Endodermal cell (in vitro differentiated cells): ENCODE data around the gene EEA1. TPM values are rescaled to one million over a fixed set of nuclear protein-coding genes. Genes with fewer than 3 reads are reported as not detected.

Experiments used
- DNase-seq: peaks from one replicate; pipeline ENCODE4 v3.0.0-alpha.2; 2017
- H3K27ac ChIP-seq: 2 replicates; pipeline ENCODE4 v1.5.1; 2013; ENCODE audit warnings: mild to moderate bottlenecking, low read depth, low read length, moderate library complexity
- H3K27me3 ChIP-seq: 2 replicates; pipeline ENCODE4 v1.6.1; 2013; ENCODE audit warnings: mild to moderate bottlenecking, low read length, moderate library complexity; ENCODE audit not compliant: insufficient read depth, control insufficient read depth, poor library complexity, severe bottlenecking
- H3K36me3 ChIP-seq: 2 replicates; pipeline ENCODE4 v1.7.0; 2013; ENCODE audit warnings: mild to moderate bottlenecking, low read length, moderate library complexity; ENCODE audit not compliant: control insufficient read depth, insufficient read depth
- H3K4me1 ChIP-seq: one replicate; pipeline ENCODE4 v1.7.0; 2013; ENCODE audit warnings: low read length; ENCODE audit not compliant: control insufficient read depth, insufficient read depth
- H3K4me3 ChIP-seq: 2 replicates; pipeline ENCODE4 v1.5.1; 2013; ENCODE audit warnings: mild to moderate bottlenecking, low read length, moderate library complexity
- H3K9ac ChIP-seq: 2 replicates; pipeline ENCODE4 v1.6.1; 2013; ENCODE audit warnings: mild to moderate bottlenecking, low read length, moderate library complexity; ENCODE audit not compliant: poor library complexity, severe bottlenecking; ENCODE audit errors: extremely low read depth
- H3K9me3 ChIP-seq: 2 replicates; pipeline ENCODE4 v1.6.1; 2013; ENCODE audit warnings: mild to moderate bottlenecking, low read length, moderate library complexity; ENCODE audit not compliant: control insufficient read depth
- H3K27ac Mint-ChIP-seq: 2 replicates; pipeline ENCODE4 v1.8.0; 2020; ENCODE audit warnings: mixed read lengths
- H3K27me3 Mint-ChIP-seq: 2 replicates; pipeline ENCODE4 v1.8.0; 2021; ENCODE audit warnings: mild to moderate bottlenecking, mixed read lengths; ENCODE audit not compliant: insufficient read depth
- H3K36me3 Mint-ChIP-seq: 2 replicates; pipeline ENCODE4 v1.8.0; 2020; ENCODE audit warnings: low read depth, mixed read lengths
- H3K4me1 Mint-ChIP-seq: 2 replicates; pipeline ENCODE4 v1.8.0; 2020; ENCODE audit warnings: mixed read lengths
- H3K4me3 Mint-ChIP-seq: 2 replicates; pipeline ENCODE4 v1.8.0; 2020; ENCODE audit warnings: mild to moderate bottlenecking, moderate library complexity, mixed read lengths
- H3K9me3 Mint-ChIP-seq: 2 replicates; pipeline ENCODE4 v1.8.0; 2020; ENCODE audit warnings: mild to moderate bottlenecking, mixed read lengths
- CTCF ChIP-seq: fragments of 200-600 bp; sonication (generic); conservative IDR thresholded peaks from 2 replicates; pipeline ENCODE4 v1.5.0; 2021; ENCODE audit warnings: antibody characterized with exemption, mild to moderate bottlenecking
- WGBS, 2 experiments: methylation state at CpG; one replicate each; pipeline versions ENCODE4 v1.1.5 to v1.1.7; 2013; ENCODE audit warnings: missing lambda C conversion rate in 2 of 2, mixed read lengths in 1 of 2; ENCODE audit not compliant: insufficient coverage in 1 of 2, insufficient read length in 1 of 2; 5-methylcytosine and 5-hydroxymethylcytosine counted together
- total RNA-seq, 2 donors: library from RNA; stranded (reverse); fragmentation: NEBNext Ultra II Directional in 1 of 2; extraction: Animal tissue kit (Norgen Biotek cat#: 25700) in 1 of 2; gene quantifications; 2 replicates in 1 of 2; 3 replicates in 1 of 2; pipeline ENCODE4 v1.2.1, GENCODE V29; 2021

Gene EEA1
- total RNA-seq, 2 donors from 2014 or later, result 28.2 to 32.5 TPM

GRCh38 chr12:92786045-92786444 is 143.1 kb downstream of the EEA1 start:
- no peak for TF ChIP-seq CTCF
- no peak for DNase-seq
- H3K27ac ChIP-seq, result no peak overlapping the region
- H3K27me3 ChIP-seq, result no peaks in the 10 kb centered on the region
- H3K9me3 ChIP-seq, result no peaks in the 10 kb centered on the region
- Mint-ChIP-seq H3K4me3 (no peak overlapping the region), H3K4me1 (no peaks in the 10 kb centered on the region), H3K27me3 (no peaks in the 10 kb centered on the region), H3K9me3 (peaks cover 8% of the 10 kb centered on the region), H3K36me3 (peaks cover 34% of the 10 kb centered on the region), H3K27ac (no peak overlapping the region)
- no peak overlapping the region for H3K4me3 ChIP-seq
- H3K4me1 ChIP-seq, result no peaks in the 10 kb centered on the region
- H3K36me3 ChIP-seq, result peaks cover 51% of the 10 kb centered on the region
- H3K9ac ChIP-seq, result no peak overlapping the region
- 98 to 100% methylated on average over 1 of the region's 1 CpG for WGBS, 2 experiments

- no peak for TF ChIP-seq CTCF
- Histone ChIP-seq H3K27me3 (no peaks in the 10 kb centered on the region), H3K4me1 (no peaks in the 10 kb centered on the region), H3K27ac (no peak overlapping the region), H3K4me3 (no peak overlapping the region), H3K9ac (no peak overlapping the region), H3K9me3 (no peaks in the 10 kb centered on the region), H3K36me3 (peaks cover 55% of the 10 kb centered on the region)
- peaks cover 7% of the 10 kb centered on the region for H3K9me3 Mint-ChIP-seq
- 100% methylated on average over 1 of the region's 1 CpG; no CpG with 5 or more reads in 1 of the 2 experiments for WGBS, 2 experiments
- H3K27ac Mint-ChIP-seq, result no peak overlapping the region
- H3K27me3 Mint-ChIP-seq, result no peaks in the 10 kb centered on the region
- peaks cover 32% of the 10 kb centered on the region for H3K36me3 Mint-ChIP-seq
- no peak overlapping the region for H3K4me3 Mint-ChIP-seq
- no peaks in the 10 kb centered on the region for H3K4me1 Mint-ChIP-seq
- no peak for DNase-seq
These were observed 143.5 kb downstream of the EEA1 start for GRCh38 chr12:92785563-92785950.

GRCh38 chr12:92784797-92785562 is 144.1 kb downstream of the EEA1 start:
- no peak overlapping the region for H3K4me3 Mint-ChIP-seq
- Histone ChIP-seq H3K4me1 (no peaks in the 10 kb centered on the region), H3K9ac (no peak overlapping the region)

More at GRCh38 chr12:92784797-92785562, 144.1 kb downstream of the EEA1 start:
- Mint-ChIP-seq H3K4me1 (no peaks in the 10 kb centered on the region), H3K36me3 (peaks cover 26% of the 10 kb centered on the region), H3K27ac (no peak overlapping the region), H3K9me3 (peaks cover 2% of the 10 kb centered on the region), H3K27me3 (no peaks in the 10 kb centered on the region)
- Histone ChIP-seq H3K27ac (no peak overlapping the region), H3K9me3 (no peaks in the 10 kb centered on the region), H3K4me3 (no peak overlapping the region), H3K27me3 (no peaks in the 10 kb centered on the region), H3K36me3 (peaks cover 61% of the 10 kb centered on the region)
- peak; percentile 55 for DNase-seq
- WGBS, 2 experiments, result 87 to 100% methylated on average over 1 of the region's 1 CpG
- peak; percentile 85 for TF ChIP-seq CTCF
